Amniotic stem cell (primary cell): Measurements from ENCODE around the gene ADGRG4.
"Not testable (repeated sequence)": the region's sequence is repeated elsewhere in the genome, so short reads cannot be mapped to it uniquely, and the experiment has no call there.

Experiments
- DNase-seq: peaks from one replicate; lab custom pipeline; 2025; lab: John Stamatoyannopoulos, UW

Gene ADGRG4

DNA sequence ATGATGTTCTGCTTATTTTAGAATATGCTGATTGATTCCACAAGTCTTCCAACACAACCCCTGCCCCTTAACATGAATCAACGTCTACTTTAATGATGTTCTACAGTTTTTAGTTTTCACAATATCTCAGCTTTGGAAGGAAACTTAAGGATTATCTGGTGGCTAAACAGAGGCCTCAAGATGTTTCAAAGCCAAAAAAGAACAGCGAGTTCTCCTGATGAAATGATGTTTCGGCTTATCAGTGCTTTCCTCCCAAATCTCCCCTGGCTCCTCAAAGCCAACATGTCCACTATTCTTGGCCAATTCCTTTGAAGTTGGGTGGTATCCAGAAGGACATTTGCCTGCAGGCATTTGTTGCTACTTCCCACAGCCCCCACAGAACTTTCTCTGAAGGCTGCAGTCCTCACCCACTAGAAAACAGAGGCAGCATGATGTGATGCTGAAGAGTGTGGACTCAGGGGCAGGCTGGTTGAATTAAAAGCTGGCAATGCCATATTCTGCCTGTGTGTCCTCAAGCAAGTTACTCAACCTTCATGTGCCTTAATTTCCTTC, 87.3 kb downstream of the ADGRG4 start:
- DNase-seq = no peak

DNA sequence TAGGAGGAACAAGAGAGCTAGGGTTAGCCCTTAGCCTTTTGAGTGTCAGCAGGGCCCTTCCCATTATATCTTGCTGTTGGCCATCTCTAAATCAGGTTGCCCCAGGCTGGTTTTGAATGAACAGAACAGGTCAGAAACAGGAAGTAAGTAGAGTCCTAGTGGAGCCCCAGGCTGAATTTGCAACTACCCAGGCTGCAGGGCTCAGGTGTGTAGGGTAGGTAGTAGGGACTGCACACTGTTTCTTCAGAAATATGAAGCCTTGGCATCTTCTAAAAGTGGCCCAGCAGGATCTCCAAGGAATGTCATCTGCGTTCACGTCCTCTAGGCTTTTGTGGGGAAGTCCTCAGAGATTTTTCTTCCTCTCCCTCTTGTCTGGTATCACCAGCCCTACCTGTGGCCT, 90.2 kb downstream of the ADGRG4 start:
- DNase-seq = no peak

DNA sequence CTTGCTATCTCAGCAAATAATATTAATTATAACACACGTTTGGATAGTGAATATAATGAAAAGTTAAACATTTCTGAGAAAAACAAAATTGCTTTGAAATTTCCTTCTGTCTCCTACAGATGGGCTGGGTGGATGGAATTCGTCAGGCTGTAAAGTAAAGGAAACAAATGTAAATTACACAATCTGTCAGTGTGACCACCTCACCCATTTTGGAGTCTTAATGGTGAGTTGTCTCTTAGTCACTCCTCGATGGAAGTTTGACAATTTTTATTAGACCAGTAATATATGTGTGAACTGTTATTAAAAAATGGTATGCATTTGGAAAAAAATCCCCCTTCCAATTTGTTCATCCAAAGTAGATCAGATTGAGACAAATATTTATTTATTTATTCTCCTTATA, 94.5 kb downstream of the ADGRG4 start:
- DNase-seq = no peak

GRCh38 chrX:136397001-136397400, 96.2 kb downstream of the ADGRG4 start:
- no peak for DNase-seq

- no peak for DNase-seq
Measured at GRCh38 chrX:136405126-136405525, 104.4 kb downstream of the ADGRG4 start.

DNA sequence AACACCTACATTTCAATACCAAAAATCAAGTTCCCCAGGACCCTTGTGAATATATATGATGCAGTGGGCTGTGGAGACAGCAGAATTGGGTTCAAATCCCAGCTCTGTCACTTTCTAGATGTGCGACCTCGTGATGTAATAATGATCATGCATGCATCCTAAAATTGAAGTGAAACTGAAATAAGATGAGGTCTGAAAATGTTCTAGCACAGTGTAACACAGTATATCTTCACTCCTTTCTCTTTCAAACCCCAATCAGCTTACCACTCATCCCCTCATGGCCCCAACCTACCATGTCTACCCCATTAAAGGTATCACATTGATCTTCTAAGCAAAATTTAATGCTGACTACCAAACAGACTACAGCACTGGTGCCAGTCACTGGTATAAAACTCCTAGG, 117.0 kb downstream of the ADGRG4 start:
- DNase-seq = no peak

- no peak for DNase-seq
Measured at GRCh38 chrX:136421338-136421737, 120.6 kb downstream of the ADGRG4 start.

DNA sequence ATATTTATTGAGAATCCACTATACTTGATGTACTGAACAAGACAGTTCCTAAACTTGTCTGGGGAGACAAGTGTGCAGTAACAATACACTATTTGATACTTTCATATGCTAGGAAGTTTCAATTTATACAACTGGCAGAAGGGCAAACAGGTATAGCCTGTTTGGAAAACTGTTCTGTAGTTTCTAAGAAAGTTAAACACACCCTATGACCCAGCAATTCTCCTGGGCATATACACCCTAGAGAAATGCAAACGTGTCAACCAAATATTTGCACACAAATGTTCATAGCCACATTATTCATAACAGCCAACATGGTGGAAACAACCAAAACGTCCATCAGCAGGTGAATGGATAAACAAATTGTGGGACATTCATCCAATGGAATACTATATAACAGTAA, 123.0 kb downstream of the ADGRG4 start:
- no peak for DNase-seq

DNA sequence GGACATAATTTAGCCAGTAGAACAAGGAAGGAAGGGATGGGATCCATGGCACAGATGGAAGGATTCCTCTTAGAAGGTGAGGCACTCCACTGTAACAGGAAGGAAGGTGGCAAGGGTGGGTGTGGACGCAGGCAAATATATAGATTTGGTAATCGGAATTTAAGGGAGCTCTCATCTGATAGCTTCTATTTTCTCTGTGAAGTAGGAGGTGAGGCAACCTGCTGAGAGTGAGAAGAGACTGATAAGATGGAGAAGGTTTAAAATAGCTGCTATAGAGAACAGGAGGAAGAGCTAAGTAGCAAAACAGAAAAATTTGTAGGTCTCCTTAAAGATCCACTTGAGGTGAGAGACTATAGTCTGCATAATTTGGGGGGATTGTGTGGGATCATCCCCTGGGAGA, 125.2 kb downstream of the ADGRG4 start:
- no peak for DNase-seq

- no peak for DNase-seq
Measured at GRCh38 chrX:136431625-136432024, 130.9 kb downstream of the ADGRG4 start.

- no peak for DNase-seq
Measured at GRCh38 chrX:136437774-136438173, 137.0 kb downstream of the ADGRG4 start.

DNA sequence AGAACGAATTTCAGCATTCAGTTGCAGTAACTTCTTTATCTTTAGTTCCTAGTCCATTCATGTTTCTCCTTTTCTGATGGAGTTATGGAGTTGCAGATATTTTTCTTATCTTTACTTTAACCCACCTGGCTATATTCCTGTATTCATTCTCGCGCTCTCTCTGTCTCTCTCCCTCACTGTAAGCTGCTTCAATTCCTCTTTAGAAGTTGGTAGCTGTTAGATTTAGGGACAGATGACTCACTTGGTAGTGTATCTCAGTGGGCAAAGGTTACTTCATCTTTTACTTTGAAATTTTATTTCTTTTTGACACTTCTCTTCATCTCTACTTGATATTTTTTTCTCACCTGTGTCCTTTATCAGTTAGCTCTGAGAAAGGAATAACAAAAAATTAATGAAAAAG, 137.4 kb downstream of the ADGRG4 start:
- no peak for DNase-seq

- DNase-seq = not testable (repeated sequence)
Measured at GRCh38 chrX:136445674-136446073, 144.9 kb downstream of the ADGRG4 start.

- no peak for DNase-seq
Measured at GRCh38 chrX:136446208-136446607, 145.4 kb downstream of the ADGRG4 start.

GRCh38 chrX:136447308-136447707, 146.5 kb downstream of the ADGRG4 start:
- no peak for DNase-seq

DNA sequence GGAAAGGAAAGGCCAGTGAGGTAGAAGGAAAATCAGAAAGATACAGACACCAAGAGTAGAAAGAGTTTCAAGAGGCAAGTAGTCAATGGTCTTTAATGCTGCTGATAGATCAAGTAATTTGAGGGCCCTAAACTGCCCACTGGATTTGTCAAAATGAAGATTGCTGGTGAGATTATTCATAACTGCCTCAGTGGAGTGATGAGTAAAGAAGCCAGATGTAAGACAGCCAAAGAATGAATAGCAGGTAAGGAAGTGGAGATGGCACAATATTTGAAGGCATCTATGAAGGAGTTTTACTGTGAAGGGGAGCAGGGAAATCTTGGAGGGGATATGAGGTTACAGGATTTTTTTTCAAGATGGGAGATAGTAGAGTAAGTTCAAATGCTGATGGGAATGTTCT, 147.2 kb downstream of the ADGRG4 start:
- DNase-seq = no peak

- no peak for DNase-seq
Measured at GRCh38 chrX:136450050-136450830, 149.5 kb downstream of the ADGRG4 start.

GRCh38 chrX:136452614-136453013, 151.9 kb downstream of the ADGRG4 start:
- no peak for DNase-seq

GRCh38 chrX:136453114-136453513, 152.4 kb downstream of the ADGRG4 start:
- no peak for DNase-seq

DNA sequence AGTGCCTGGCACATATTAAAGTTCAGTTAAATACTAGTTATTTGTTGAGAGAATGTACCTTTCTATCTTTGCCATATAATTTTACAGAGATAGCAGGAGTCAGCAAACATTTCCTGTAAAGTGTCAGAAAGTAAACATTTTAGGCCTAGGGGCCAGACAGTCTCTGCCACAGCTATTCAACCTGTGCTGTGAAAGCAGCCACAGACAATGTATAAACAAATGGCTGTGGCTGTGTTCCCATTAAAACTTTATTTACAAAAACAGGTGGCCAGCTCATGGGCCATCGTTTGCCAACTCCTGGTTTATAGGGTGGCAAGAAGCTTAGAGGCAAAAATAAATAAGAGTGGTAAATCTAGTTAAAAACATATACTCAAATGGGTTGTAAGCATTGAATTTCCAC, 153.0 kb downstream of the ADGRG4 start:
- DNase-seq = no peak

DNA sequence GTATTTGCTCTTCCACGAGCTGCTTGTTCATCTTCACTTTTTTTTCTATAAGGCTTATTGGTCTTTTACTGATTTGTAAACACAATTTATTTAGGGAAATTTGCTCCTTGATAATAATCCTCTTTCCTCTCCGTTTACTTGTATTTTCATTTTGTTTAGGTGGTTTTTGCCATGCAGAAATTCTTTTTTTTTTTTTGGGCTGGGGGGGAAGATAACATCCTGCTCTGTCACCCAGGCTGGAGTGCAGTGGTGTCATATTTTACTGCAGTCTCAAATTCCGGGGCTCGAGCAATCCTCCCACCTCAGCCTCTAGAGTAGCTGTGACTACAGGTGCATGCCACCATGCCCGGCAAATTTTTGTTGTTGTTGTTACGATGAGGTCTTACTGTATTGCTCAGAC, 155.4 kb downstream of the ADGRG4 start:
- no peak for DNase-seq

GRCh38 chrX:136457303-136457917, 156.6 kb downstream of the ADGRG4 start:
- no peak for DNase-seq

GRCh38 chrX:136464589-136464988, 163.8 kb downstream of the ADGRG4 start:
- no peak for DNase-seq
